Measurements from ENCODE around the gene CD27.

DNA sequence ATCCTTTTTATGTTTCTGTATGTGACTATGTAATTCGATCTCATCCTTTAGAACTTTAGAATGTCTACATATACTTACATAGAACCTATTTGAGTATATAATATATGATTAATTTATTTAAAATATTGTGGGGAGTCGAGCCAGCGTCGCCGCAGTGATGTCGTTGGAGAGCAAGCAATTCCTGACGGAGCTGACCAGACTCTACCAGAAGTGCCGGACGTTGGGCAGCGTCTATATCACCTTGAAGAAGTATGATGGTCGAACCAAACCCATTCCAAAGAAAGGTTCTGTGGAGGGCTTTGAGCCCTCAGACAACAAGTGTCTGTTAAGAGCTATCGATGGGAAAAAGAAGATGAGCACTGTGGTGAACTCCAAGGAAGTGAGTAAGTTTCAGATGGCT is 6.4 kb upstream of the CD27 start:
- TF ChIP-seq, protein P1, sequence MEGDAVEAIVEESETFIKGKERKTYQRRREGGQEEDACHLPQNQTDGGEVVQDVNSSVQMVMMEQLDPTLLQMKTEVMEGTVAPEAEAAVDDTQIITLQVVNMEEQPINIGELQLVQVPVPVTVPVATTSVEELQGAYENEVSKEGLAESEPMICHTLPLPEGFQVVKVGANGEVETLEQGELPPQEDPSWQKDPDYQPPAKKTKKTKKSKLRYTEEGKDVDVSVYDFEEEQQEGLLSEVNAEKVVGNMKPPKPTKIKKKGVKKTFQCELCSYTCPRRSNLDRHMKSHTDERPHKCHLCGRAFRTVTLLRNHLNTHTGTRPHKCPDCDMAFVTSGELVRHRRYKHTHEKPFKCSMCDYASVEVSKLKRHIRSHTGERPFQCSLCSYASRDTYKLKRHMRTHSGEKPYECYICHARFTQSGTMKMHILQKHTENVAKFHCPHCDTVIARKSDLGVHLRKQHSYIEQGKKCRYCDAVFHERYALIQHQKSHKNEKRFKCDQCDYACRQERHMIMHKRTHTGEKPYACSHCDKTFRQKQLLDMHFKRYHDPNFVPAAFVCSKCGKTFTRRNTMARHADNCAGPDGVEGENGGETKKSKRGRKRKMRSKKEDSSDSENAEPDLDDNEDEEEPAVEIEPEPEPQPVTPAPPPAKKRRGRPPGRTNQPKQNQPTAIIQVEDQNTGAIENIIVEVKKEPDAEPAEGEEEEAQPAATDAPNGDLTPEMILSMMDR (conservative IDR thresholded peaks at IDR 0.05; ENCODE audit: low read depth, low read length), result no peak
- TF ChIP-seq EZH2phosphoT487 (IDR thresholded peaks at IDR 0.05; ENCODE audit: borderline replicate concordance, low read length), result no peak

All from PC-3 (cell line).